PFSK-1 (cell line): Measurements from ENCODE around the gene ZNF697.

ENCODE experiments used
- FOXP2 ChIP-seq: optimal IDR thresholded peaks from 2 replicates; pipeline ENCODE3; 2011; ENCODE audit warnings: borderline replicate concordance, control low read depth, inconsistent platforms; ENCODE audit not compliant: insufficient read depth; ENCODE audit errors: extremely low read length, extremely low read depth
- POLR2AphosphoS5 ChIP-seq: IDR thresholded peaks from 2 replicates; pipeline ENCODE4 v1.6.1; 2012; ENCODE audit warnings: low read depth, mild to moderate bottlenecking, control low read depth, low read length, moderate library complexity
- SIN3A ChIP-seq: IDR thresholded peaks from 2 replicates; pipeline ENCODE4 v1.6.1; 2012; ENCODE audit warnings: mild to moderate bottlenecking, low read length, moderate library complexity, borderline replicate concordance; ENCODE audit not compliant: insufficient read depth
- TAF1 ChIP-seq: IDR thresholded peaks from 2 replicates; pipeline ENCODE4 v1.6.1; 2012; ENCODE audit warnings: low read length, control low read depth, borderline replicate concordance; ENCODE audit not compliant: insufficient read depth
- TF ChIP-seq, protein P1 (sequence below), 2 experiments: IDR thresholded peaks; 2 replicates each; pipeline versions ENCODE4 v1.6.1 to v1.8.0; 2011 to 2012; ENCODE audit warnings: low read depth in 2 of 2, low read length in 2 of 2, control low read depth in 1 of 2, inconsistent platforms in 1 of 2, mild to moderate bottlenecking in 1 of 2, moderate library complexity in 1 of 2; ENCODE audit not compliant: insufficient read depth in 1 of 2

The ZNF697 gene

DNA sequence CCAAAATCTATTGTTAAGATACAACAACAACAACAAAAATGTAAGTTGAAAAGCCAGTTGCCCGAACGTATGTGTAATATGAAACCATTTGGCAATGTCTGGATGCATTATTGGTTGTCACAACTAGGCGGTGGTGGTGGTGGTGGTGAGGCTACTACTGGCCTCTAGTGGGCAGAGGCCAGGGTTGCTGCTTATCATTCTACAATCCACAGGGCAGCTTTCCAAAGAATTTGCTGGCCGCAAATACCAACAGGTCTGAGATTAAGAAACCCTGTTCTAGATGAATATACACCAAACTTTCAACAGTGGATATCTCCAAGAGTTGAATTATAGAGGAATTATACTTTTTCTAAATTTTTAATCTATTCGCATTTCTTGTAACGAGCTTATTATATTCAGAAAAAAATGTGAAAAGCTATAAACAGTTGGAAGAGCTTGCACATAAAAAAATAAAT lies 26.8 kb upstream of the ZNF697 start:
- TF ChIP-seq TAF1 = no peak
- no peak for TF ChIP-seq FOXP2
- TF ChIP-seq SIN3A = no peak

DNA sequence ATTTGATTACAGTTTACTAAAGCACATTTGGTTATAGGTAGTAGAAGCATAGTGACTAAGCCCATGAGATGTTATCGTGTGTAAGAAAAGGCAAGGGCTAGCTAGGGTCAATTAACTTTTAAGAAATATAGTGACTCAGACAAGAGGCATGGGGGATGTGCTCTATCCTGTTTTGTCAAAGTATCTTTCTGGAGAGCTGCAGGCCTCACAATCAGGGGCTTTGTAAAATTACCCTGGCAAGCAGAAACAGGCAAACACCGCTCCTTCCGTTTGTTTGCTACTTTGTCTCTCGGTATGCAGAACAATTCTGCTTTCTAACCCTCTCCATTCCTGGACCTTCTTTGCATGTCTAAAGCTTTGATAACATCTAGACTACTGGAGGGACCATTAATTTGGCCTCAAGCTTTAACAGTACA lies 26.1 kb upstream of the ZNF697 start:
- TF ChIP-seq SIN3A (0 out of 2 replicates have a peak, but pooled peaks have one; percentile 35), TAF1 (no peak), POLR2AphosphoS5 (no peak)
- TF ChIP-seq, protein P1, sequence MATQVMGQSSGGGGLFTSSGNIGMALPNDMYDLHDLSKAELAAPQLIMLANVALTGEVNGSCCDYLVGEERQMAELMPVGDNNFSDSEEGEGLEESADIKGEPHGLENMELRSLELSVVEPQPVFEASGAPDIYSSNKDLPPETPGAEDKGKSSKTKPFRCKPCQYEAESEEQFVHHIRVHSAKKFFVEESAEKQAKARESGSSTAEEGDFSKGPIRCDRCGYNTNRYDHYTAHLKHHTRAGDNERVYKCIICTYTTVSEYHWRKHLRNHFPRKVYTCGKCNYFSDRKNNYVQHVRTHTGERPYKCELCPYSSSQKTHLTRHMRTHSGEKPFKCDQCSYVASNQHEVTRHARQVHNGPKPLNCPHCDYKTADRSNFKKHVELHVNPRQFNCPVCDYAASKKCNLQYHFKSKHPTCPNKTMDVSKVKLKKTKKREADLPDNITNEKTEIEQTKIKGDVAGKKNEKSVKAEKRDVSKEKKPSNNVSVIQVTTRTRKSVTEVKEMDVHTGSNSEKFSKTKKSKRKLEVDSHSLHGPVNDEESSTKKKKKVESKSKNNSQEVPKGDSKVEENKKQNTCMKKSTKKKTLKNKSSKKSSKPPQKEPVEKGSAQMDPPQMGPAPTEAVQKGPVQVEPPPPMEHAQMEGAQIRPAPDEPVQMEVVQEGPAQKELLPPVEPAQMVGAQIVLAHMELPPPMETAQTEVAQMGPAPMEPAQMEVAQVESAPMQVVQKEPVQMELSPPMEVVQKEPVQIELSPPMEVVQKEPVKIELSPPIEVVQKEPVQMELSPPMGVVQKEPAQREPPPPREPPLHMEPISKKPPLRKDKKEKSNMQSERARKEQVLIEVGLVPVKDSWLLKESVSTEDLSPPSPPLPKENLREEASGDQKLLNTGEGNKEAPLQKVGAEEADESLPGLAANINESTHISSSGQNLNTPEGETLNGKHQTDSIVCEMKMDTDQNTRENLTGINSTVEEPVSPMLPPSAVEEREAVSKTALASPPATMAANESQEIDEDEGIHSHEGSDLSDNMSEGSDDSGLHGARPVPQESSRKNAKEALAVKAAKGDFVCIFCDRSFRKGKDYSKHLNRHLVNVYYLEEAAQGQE (IDR thresholded peaks at IDR 0.05; ENCODE audit: insufficient read depth in 1 of 2, low read depth in 2 of 2, low read length in 2 of 2) = 0 out of 4 replicates have a peak, but pooled peaks of 1 of the 2 experiments have one; percentile 12

DNA sequence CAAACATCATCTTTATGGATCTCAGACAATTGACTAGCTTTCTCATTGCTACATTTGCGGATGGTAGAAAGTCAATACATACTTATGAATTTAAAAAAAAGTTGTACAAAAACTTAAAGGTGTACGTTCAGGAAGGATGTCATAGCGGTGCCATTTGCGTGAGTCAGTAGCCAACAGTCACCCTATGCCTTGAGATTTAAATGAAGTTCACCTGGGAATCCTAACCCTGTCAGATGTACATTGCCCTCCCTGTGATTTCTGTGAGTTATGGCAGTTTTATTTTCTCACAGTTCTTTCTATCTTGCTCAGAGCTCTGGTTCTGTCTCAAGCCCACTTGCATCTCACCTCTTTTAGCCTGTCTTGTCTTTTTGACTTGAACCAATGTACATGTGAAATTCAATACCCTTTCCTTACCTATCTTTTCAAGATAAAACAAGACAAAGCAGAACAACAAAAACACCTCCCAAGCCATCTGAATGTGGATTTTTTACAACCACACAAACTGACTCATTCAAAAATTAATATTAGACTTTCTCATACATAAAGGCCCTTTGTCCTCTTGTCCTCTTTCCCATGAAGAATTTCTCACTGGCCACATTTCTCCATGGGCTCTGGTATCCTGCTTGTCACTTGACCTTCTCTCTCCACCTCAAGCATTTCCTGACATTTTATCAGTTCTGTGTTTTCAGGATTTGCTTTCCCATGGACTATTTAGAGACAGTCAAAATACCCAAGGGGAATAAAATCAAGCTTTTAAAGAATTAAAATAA lies 25.3 kb upstream of the ZNF697 start:
- TF ChIP-seq FOXP2 (no peak), SIN3A (no peak), POLR2AphosphoS5 (no peak), TAF1 (no peak)
- TF ChIP-seq, protein P1 (IDR thresholded peaks at IDR 0.05; ENCODE audit: insufficient read depth in 1 of 2, low read depth in 2 of 2, low read length in 2 of 2) = no peak

DNA sequence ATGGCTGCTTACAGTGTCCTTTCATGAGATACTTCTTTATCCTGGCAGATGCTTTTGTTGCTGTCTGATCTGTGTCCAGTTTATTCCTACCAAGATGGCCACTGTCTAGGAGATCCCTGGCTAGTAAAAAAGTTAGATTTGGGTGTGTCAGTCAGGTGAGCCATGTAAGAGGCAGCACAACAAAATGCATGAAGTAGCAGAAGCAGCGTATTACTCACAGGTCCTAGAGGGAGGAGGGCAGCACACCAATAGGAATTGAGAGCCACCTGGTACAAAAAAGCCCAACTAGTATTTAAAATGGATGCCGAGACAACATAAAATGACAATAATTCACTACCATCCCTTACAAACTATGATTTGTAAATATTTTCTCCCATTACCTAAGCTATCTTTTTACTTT lies 22.8 kb upstream of the ZNF697 start:
- no peak for TF ChIP-seq SIN3A
- TF ChIP-seq TAF1 = no peak
- TF ChIP-seq, protein P1 (IDR thresholded peaks at IDR 0.05; ENCODE audit: insufficient read depth in 1 of 2, low read depth in 2 of 2, low read length in 2 of 2) = no peak
- no peak for TF ChIP-seq FOXP2
- no peak for TF ChIP-seq POLR2AphosphoS5

DNA sequence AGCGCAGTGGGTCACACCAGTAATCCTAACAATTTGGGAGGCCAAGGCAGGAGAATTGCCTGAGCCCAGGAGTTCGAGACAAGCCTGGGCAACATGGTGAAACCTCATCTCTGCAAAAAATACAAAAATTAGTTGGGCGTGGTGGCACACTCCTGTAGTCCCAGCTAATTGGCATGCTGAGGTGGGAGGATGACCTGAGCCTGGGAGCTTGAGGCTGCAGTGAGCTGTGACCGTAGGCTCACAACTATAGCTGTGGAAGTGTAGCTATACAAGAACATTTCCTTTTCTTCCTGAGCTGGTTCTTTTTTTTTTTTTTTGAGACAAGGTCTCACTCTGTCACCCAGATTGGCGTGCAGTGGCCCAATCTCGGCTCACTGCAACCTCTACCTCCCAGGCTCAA lies 19.1 kb upstream of the ZNF697 start:
- no peak for TF ChIP-seq POLR2AphosphoS5
- TF ChIP-seq, protein P1 (IDR thresholded peaks at IDR 0.05; ENCODE audit: insufficient read depth in 1 of 2, low read depth in 2 of 2, low read length in 2 of 2) = no peak
- TF ChIP-seq FOXP2 = no peak
- TF ChIP-seq SIN3A = no peak
- TF ChIP-seq TAF1 = no peak
